ENCODE results near the gene URI1.

GRCh38 chr19:30036154-30037129, 94.4 kb downstream of the URI1 start:
- no peak for TF ChIP-seq CTCF (IDR thresholded peaks at IDR 0.05; ENCODE audit: borderline replicate concordance, extremely low read depth, low read length, poor library complexity, severe bottlenecking)
- no peak for TF ChIP-seq EZH2 (IDR thresholded peaks at IDR 0.05; ENCODE audit: borderline replicate concordance, low read depth, low read length, severe bottlenecking)
